HG02759 (cell line): ENCODE measurements around the gene EEF2.

Experiments used
- ATAC-seq: cut with Tn5 transposase; IDR thresholded peaks from one replicate; pipeline ENCODE4 v1.9.1; 2021; ENCODE audit warnings: mild to moderate bottlenecking, moderate library complexity; ENCODE audit not compliant: unreplicated experiment

EEF2 gene

DNA sequence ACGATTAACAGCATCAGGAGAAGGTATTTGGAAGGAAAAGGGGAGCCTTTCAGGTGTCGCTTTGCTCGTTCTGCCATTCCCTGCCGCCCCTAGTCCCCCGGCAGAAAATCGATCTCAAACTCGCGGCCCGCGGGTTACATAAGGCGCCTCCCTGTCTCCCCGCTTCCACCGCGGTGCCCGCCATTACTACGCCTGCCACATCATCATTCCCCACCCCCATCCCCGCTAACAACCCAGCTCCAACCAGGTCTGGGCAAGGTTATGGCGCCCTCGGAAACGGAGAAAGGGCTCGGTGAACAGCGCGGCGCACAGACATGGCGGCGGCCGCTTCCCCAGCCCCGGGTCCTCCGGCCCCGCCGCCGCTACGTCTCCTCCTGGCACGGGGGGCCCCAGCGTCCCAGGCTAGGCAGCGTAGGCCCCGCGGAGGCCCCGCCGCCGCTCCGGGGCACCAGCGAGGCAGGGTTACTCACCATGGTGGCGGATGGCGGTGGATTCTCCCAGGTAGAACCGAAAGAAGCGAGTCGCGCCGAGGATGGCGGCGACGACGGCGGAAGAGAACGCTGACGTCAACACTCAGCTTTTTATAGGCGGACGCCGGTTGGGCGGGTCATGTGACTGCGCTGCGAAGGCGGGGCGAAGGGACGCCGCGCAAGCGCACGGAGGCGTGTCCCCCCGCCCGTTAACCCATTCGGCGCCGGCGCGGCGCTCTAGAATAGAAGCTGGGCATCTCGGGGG lies at the start of gene EEF2:
EEF2 (minus strand) TSS at position 556 of the 735 bp plus-strand sequence; CDS start at position 473, 83 bp downstream.
- peak; percentile 53 for ATAC-seq

DNA sequence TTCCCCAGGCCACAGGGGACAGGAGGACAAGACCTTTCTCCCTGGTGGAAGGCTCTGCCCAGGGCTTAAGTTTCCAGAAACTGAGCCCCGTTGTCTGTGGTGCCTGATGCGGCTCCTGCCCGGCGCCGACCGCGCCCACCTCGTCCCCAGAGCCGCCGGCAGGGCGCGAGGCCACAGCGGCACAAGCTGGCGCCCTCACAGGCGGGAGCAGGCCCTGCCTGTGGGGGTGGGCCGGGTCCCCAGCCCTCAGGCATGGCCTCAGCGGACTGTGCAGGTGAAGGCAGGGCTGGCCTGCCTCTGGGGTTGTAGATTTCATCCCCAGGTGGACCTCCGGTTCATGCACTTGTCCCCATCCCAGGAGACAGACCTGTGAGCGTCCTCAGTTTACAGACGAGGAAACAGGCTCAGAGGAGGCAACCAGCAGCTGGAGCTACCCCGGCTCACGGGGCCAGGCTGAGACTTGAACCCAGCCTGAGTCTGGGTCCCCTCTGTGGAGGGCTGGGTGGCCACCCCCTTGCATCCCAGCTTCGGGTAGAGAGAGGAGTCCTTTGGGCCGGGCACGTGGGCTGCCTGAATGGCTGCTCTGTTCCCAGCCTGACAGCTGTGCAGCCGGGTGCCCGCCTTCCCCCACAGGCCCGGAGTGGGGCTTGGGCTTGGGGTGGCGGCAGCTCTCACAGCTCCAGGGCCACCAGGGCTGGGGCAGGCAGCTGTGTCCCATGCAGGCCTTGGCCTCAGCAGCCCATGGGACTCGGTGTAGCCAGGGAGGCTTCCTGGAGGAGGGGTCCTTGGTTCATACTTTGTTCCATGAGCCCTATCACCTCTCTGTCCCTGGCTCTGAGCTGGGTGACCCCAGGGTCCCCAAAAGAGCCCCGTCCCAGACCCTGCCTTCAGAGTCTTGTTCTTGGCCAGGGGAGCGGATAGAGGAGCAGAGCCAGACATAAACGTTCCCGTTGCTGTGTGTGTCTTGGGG lies 49.1 kb upstream of the EEF2 start:
- ATAC-seq, result no peak

DNA sequence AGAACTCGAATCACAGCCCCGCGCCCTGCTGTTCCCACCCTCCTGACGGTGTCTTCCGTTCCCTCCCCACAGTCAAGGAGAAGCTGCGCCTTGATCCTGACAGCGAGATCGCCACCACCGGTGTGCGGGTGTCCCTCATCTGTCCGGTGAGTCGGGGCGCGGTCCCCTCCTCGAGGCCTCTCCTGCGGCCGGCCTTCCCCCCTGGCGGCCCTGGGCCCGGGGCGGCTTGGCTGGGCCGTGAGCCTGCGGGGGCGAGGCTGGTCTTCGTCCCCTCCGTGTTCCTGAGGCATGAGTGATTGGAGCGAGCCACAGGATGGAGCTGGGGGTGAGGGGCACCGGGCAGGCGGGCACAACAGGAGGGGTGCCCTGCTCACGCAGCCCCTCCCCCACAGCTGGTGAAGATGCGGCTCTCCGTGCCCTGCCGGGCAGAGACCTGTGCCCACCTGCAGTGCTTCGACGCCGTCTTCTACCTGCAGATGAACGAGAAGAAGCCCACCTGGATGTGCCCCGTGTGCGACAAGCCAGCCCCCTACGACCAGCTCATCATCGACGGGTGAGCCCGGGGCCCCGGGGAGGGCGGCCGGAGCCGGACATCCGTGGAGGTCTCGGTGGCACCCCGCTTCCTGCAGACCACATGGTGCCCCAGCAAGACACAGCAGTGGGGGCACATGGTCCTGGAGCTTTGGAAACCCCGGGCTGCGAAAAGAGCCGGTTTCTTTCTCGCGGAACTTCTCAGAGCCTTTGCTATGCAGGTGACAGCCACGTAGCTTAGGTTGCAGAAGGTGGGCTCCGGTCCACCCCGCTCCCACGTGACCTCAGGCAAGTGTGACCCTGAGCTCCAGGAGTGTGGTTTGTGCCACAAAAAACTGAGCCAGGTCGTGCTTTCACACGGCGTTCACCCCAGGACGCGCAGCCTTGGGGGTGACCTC lies 48.0 kb upstream of the EEF2 start:
- ATAC-seq, result no peak

DNA sequence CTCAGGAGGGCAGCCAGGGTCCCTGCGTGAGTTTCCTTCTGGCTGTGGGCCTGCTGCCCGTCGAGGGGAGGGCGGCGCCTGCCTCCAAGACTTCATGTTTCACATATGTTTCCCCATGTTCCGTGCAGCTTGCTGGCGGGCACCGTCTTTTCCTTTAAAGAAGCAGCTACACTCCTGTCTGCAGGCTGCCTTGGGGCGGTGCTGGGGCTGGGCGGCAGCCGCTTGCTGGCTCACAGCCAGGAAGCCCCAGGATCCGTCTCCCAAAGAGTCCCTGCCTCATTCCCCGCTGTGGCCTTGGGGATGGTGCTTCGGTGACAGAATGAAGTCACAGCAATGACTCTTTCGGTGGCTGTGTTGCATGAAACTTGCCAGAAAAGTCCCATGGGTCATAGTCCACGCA lies 47.2 kb upstream of the EEF2 start:
- ATAC-seq, result no peak

DNA sequence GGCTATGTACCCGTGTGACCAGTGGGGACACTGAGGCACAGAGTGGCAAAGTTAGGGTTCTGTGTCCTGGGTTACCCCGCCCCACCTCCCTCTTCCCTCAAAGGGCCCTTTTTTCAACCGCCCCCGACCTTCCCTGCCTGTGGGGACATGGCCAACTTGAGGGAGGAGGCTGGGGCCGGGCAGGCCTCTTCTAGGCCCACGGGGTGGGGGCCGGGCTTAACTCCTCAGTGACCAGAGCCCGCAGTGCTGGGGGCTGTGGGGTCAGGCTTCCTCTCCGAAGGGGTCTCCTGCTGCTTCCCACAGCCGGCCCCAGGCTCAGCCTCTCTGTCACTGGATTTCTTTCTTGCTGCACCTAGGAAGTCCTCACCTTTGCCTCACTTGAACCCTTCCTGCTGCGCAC lies 46.2 kb upstream of the EEF2 start:
- no peak for ATAC-seq

GRCh38 chr19:4030981-4031380 lies 45.7 kb upstream of the EEF2 start:
- ATAC-seq, result no peak

DNA sequence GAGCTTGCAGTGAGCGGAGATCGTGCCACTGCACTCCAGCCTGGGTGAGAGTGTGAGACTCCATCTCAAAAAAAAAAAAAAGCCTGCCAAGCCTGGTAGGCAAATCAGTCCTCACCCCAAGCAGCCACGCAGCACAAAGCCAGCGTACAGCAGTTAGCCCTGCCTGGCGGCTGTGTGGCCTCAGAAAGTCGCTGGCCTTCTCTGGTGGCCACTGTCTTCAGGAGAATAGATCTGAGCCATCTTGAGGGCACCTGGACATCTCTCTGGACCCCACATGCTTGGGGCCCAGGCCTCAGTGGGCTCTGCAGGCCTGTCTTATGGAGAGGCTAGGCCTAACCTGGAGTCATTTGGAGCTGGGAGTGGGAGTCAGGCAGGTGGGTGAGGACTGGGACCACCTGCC lies 45.3 kb upstream of the EEF2 start:
- no peak for ATAC-seq

DNA sequence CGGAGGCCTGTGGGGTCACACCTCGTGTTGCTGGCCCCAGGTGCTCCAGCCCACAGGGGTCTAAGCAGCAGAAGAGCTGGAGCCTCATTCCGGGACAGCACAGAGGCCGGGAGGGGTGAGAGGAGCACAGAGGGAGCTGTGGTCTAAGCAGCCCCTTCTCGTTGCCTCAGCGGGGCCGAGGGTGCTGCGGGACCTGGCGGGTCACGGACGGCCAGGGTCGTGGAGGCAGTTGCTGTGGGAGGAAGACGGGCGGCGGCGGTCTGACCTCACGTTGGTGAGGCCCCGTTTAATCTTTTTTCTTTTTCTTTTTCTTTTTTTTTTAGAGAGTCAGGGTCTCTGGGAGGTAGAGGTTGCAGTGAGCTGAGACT lies 44.0 kb upstream of the EEF2 start:
- ATAC-seq, result no peak

GRCh38 chr19:4028334-4029246 lies 43.3 kb upstream of the EEF2 start:
- no peak for ATAC-seq

DNA sequence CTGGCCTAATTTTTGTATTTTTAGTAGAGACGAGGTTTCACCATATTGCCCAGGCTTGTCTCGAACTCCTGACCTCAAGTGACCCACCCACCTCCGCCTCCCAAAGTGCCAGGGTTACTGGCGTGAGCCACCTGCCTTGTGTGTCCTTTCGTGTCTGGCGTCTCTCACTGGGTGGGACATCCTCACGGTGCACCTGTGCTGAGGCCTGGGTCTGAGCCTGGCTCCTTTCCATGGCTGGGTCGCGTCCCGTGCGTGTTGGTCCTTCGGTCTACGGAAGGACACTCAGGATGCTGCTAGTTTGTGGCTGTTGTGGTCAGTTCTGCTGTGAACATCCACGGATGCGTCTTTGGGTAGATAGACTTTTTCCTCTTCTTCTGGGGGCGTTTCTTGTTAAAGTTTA lies 41.9 kb upstream of the EEF2 start:
- ATAC-seq, result no peak

- ATAC-seq, result no peak
Measured at GRCh38 chr19:4025317-4025716, 40.1 kb upstream of the EEF2 start.

GRCh38 chr19:4023600-4024398 lies 38.5 kb upstream of the EEF2 start:
- no peak for ATAC-seq

DNA sequence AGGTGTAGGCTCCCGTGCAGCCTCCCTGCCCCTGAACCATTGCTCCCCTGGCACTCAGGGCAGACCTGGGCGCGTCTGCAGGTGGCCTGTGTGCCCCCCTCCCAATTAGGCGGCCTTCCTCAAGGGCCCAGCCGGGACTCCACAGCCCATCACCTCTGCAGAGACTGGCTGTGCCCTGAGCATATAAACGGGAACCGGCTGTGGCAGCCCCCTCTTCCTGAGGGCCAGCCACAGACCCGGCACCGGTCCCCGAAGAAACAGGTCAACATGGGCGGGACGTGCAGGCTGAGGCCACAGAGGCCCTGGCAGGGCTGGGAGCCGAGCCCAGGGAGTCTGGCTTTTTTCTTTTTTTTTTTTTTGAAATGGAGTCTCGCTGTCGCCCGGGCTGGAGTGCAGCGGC lies 34.3 kb upstream of the EEF2 start:
- ATAC-seq, result no peak

- ATAC-seq, result no peak
Measured at GRCh38 chr19:4018775-4019504, 33.7 kb upstream of the EEF2 start.

DNA sequence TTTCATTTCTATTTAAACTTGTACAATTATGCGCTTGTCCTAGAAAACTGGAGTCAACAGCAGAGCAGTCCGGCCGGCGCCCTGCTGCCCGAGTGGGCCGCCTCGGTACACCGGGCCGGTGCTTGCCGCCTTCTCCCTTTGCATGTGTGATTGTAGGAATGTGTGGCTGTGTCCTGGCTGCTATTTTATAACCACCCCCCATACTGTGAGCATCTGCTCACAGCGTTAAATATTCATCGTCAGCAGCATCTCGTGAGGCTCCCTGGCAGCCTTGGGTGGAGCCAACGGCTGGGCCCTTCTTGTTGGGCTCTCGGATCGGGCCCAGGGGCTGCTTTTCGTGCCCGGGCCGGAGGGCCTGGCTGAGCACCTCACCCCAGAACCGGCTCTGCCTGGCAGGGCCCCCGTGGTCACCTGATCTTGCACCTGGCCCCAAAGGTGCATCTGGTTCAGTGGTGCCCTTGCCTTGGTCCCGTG lies 32.9 kb upstream of the EEF2 start:
- ATAC-seq, result no peak

DNA sequence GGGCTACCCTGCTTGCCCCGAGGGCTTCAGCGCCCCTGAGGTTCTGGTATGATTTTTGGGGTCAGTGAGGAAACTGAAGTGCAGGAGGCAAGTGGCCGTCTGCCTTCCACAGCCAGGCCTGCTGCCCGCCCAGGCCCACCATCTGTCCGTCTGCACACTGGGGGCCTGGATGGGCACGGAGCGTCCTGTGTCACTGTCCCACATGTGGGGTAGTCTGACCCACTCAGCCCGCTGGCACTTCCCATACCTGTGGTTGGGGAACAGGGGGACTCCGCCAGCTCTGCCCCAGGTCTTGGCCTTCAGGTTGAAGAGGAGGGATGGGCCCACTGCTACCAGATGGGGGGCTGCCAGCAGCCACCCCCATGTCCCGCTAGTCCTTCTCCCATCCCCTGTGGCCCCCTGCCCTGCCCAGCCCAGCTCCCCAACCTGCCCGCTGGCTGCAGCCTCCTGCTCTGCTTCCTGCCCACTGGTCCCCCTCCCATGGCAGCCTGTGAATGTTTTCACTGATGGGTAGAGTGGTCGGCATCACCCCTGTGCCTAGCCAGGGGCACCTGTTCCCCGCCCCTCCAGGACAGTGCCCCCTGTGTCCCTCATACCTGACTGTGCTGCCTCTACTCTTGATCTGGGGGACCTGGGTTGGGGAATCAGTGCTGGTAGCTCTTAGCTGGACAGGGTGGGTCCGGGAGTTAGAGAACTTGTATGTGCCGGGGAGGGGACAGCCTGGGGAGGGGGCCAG lies 31.8 kb upstream of the EEF2 start:
- no peak for ATAC-seq

DNA sequence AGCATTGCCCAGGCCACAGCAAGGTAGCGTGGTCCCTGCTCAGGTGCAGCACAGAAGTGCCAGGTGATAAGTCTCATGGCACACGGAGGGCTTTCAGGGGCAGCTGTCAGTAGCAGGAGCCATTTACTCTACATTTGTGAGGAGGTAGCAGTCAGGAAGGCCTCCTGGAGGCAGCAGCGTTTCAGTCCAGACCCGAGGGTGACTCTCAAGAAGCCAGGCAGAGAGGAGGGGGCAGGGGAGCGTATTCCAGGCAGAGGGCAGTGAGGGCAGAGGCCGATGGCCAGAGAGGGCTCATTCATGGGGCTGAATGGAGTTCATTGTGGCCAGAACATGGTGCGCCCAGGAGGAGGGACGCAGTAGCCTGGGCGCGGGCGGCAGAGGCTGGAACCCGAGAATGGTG lies 31.2 kb upstream of the EEF2 start:
- ATAC-seq, result no peak
